HG02678 (cell line): ENCODE results near the gene MOV10L1.
"Not testable (repeated sequence)": the region's sequence is repeated elsewhere in the genome, so short reads cannot be mapped to it uniquely, and the experiment has no call there.

ENCODE experiments used
- ATAC-seq: cut with Tn5 transposase; IDR thresholded peaks from one replicate; pipeline ENCODE4 v1.9.1; 2021; ENCODE audit warnings: mild to moderate bottlenecking, moderate library complexity; ENCODE audit not compliant: unreplicated experiment

MOV10L1 gene

GRCh38 chr22:50131894-50132293, 42.1 kb downstream of the MOV10L1 start:
- ATAC-seq = no peak

GRCh38 chr22:50134481-50134880, 44.7 kb downstream of the MOV10L1 start:
- no peak for ATAC-seq

GRCh38 chr22:50136581-50137015, 46.8 kb downstream of the MOV10L1 start:
- ATAC-seq = no peak

GRCh38 chr22:50137277-50137676, 47.5 kb downstream of the MOV10L1 start:
- ATAC-seq = not testable (repeated sequence)

- no peak for ATAC-seq
Measured at GRCh38 chr22:50138041-50138440, 48.2 kb downstream of the MOV10L1 start.

- no peak for ATAC-seq
Measured at GRCh38 chr22:50138988-50139387, 49.2 kb downstream of the MOV10L1 start.

- no peak for ATAC-seq
Measured at GRCh38 chr22:50139843-50140415, 50.1 kb downstream of the MOV10L1 start.

GRCh38 chr22:50140615-50141014, 50.8 kb downstream of the MOV10L1 start:
- ATAC-seq = no peak

- ATAC-seq = no peak
Measured at GRCh38 chr22:50141462-50141861, 51.7 kb downstream of the MOV10L1 start.

- ATAC-seq = no peak
Measured at GRCh38 chr22:50141891-50142363, 52.1 kb downstream of the MOV10L1 start.

- no peak for ATAC-seq
Measured at GRCh38 chr22:50143096-50143495, 53.3 kb downstream of the MOV10L1 start.

- ATAC-seq = no peak
Measured at GRCh38 chr22:50144005-50144614, 54.3 kb downstream of the MOV10L1 start.

GRCh38 chr22:50145721-50146438, 56.1 kb downstream of the MOV10L1 start:
- no peak for ATAC-seq

GRCh38 chr22:50146439-50147238, 56.8 kb downstream of the MOV10L1 start:
- no peak for ATAC-seq

- not testable (repeated sequence) for ATAC-seq
Measured at GRCh38 chr22:50147258-50148165, 57.7 kb downstream of the MOV10L1 start.

- ATAC-seq = no peak
Measured at GRCh38 chr22:50148166-50148500, 58.3 kb downstream of the MOV10L1 start.

GRCh38 chr22:50148991-50149721, 59.4 kb downstream of the MOV10L1 start:
- no peak for ATAC-seq

GRCh38 chr22:50150161-50151129, 60.6 kb downstream of the MOV10L1 start:
- no peak for ATAC-seq
